SK-N-SH treated with all-trans-retinoic acid at 6 μM for 48 hours (cell line): ENCODE measurements around the gene PSAPL1.

Source experiments
- ATAC-seq: fragments of 200-7000 bp; cut with Tn5 transposase; 3 replicates; pipeline ENCODE4 v1.9.1; 2020; ENCODE audit warnings: mild to moderate bottlenecking, moderate library complexity
- ARNTL ChIP-seq: fragments of 450-650 bp; formaldehyde crosslinking; IDR thresholded peaks from 2 replicates; pipeline ENCODE4 v1.5.0; 2020; ENCODE audit warnings: low read depth, mild to moderate bottlenecking, moderate library complexity, borderline replicate concordance
- BACH2 ChIP-seq: fragments of 250-450 bp; sonication (Bioruptor Pico); IDR thresholded peaks from 2 replicates; pipeline ENCODE4 v1.9.0; 2021; ENCODE audit warnings: mild to moderate bottlenecking, borderline replicate concordance
- CREB5 ChIP-seq: fragments of 250-450 bp; sonication (Bioruptor Pico); IDR thresholded peaks from 2 replicates; pipeline ENCODE4 v1.5.1; 2020; ENCODE audit warnings: low read depth, mild to moderate bottlenecking, moderate library complexity
- CSDC2 ChIP-seq: fragments of 250-450 bp; sonication (Bioruptor Pico); IDR thresholded peaks from 2 replicates; pipeline ENCODE4 v1.5.0; 2020; ENCODE audit warnings: mild to moderate bottlenecking, moderate library complexity
- CSRNP3 ChIP-seq: fragments of 250-450 bp; sonication (Bioruptor Pico); IDR thresholded peaks from 2 replicates; pipeline ENCODE4 v1.5.1; 2021; ENCODE audit warnings: mild to moderate bottlenecking, moderate library complexity
- ESRRG ChIP-seq: fragments of 250-450 bp; sonication (Bioruptor Pico); IDR thresholded peaks from 2 replicates; pipeline ENCODE4 v1.6.1; 2021; ENCODE audit warnings: mild to moderate bottlenecking
- GLIS3 ChIP-seq: fragments of 250-450 bp; sonication (Bioruptor Pico); IDR thresholded peaks from 2 replicates; pipeline ENCODE4 v1.5.0; 2020; ENCODE audit warnings: mild to moderate bottlenecking, moderate library complexity
- ISL1 ChIP-seq: fragments of 250-450 bp; sonication (Bioruptor Pico); IDR thresholded peaks from 2 replicates; pipeline ENCODE4 v2.1.2; 2022; ENCODE audit warnings: mild to moderate bottlenecking, moderate library complexity
- OSR1 ChIP-seq: fragments of 250-450 bp; sonication (Bioruptor Pico); IDR thresholded peaks from 2 replicates; pipeline ENCODE4 v1.8.0; 2022; ENCODE audit warnings: moderate library complexity, mild to moderate bottlenecking, inconsistent platforms
- PATZ1 ChIP-seq: fragments of 250-450 bp; sonication (Bioruptor Pico); IDR thresholded peaks from 2 replicates; pipeline ENCODE4 v1.8.0; 2020; ENCODE audit warnings: mild to moderate bottlenecking, moderate library complexity, borderline replicate concordance
- PPARA ChIP-seq: fragments of 250-450 bp; sonication (Bioruptor Pico); IDR thresholded peaks from 2 replicates; pipeline ENCODE4 v1.5.0; 2020; ENCODE audit warnings: mild to moderate bottlenecking, borderline replicate concordance
- RARB ChIP-seq: fragments of 250-450 bp; sonication (Bioruptor Pico); IDR thresholded peaks from 2 replicates; pipeline ENCODE4 v1.8.0; 2021; ENCODE audit warnings: mild to moderate bottlenecking, moderate library complexity
- SNAI2 ChIP-seq: fragments of 250-450 bp; sonication (Bioruptor Pico); IDR thresholded peaks from 2 replicates; pipeline ENCODE4 v1.5.0; 2020; ENCODE audit warnings: mild to moderate bottlenecking, moderate library complexity
- TCF4 ChIP-seq: fragments of 250-450 bp; sonication (Bioruptor Pico); IDR thresholded peaks from 2 replicates; pipeline ENCODE4 v1.8.0; 2021; ENCODE audit warnings: mild to moderate bottlenecking, moderate library complexity, borderline replicate concordance
- TOX ChIP-seq: fragments of 250-450 bp; sonication (Bioruptor Pico); IDR thresholded peaks from 2 replicates; pipeline ENCODE4 v1.8.0; 2021; ENCODE audit warnings: mild to moderate bottlenecking, moderate library complexity, borderline replicate concordance
- TSHZ2 ChIP-seq: fragments of 250-450 bp; sonication (Bioruptor Pico); IDR thresholded peaks from 2 replicates; pipeline ENCODE4 v1.5.0; 2020; ENCODE audit warnings: mild to moderate bottlenecking, moderate library complexity
- ZC3H10 ChIP-seq: fragments of 250-450 bp; sonication (Bioruptor Pico); IDR thresholded peaks from 2 replicates; pipeline ENCODE4 v1.5.1; 2021; ENCODE audit warnings: mild to moderate bottlenecking, moderate library complexity
- ZFP3 ChIP-seq: fragments of 250-450 bp; sonication (Bioruptor Pico); IDR thresholded peaks from 2 replicates; pipeline ENCODE4 v1.5.0; 2020; ENCODE audit warnings: mild to moderate bottlenecking, moderate library complexity
- ZFP30 ChIP-seq: fragments of 450-650 bp; formaldehyde crosslinking; IDR thresholded peaks from 2 replicates; pipeline ENCODE4 v1.5.0; 2022; ENCODE audit warnings: mild to moderate bottlenecking, moderate library complexity
- ZNF565 ChIP-seq: fragments of 450-650 bp; formaldehyde crosslinking; conservative IDR thresholded peaks from 2 replicates; pipeline ENCODE4 v1.5.0; 2020; ENCODE audit warnings: low read depth, mild to moderate bottlenecking, moderate library complexity
- ZNF8 ChIP-seq: fragments of 450-650 bp; formaldehyde crosslinking; IDR thresholded peaks from 2 replicates; pipeline ENCODE4 v1.5.0; 2020; ENCODE audit warnings: mild to moderate bottlenecking, moderate library complexity

The PSAPL1 gene

GRCh38 chr4:7459471-7459870, 24.7 kb upstream of the PSAPL1 start:
- TF ChIP-seq ZNF565 (CRISPR knock-in tag) (no peak), CSDC2 (CRISPR knock-in tag) (no peak), ESRRG (CRISPR knock-in tag) (no peak), ARNTL (CRISPR knock-in tag) (no peak), ZFP30 (CRISPR knock-in tag) (no peak), TSHZ2 (CRISPR knock-in tag) (no peak), GLIS3 (CRISPR knock-in tag) (no peak), RARB (no peak), TCF4 (CRISPR knock-in tag) (no peak), CREB5 (CRISPR knock-in tag) (no peak), OSR1 (CRISPR knock-in tag) (no peak), TOX (no peak), ZC3H10 (CRISPR knock-in tag) (no peak), ZFP3 (CRISPR knock-in tag) (no peak), ZNF8 (CRISPR knock-in tag) (no peak), PATZ1 (CRISPR knock-in tag) (no peak), PPARA (CRISPR knock-in tag) (no peak), ISL1 (no peak)
- TF ChIP-seq, all 23 proteins: peak for 0
- ATAC-seq: no peak

- ATAC-seq: no peak
- TF ChIP-seq OSR1 (CRISPR knock-in tag) (no peak), SNAI2 (CRISPR knock-in tag) (no peak), RARB (no peak), PPARA (CRISPR knock-in tag) (no peak), ZC3H10 (CRISPR knock-in tag) (no peak), GLIS3 (CRISPR knock-in tag) (no peak)
- TF ChIP-seq, all 23 proteins: peak for 0
Observed at GRCh38 chr4:7458477-7458876, 23.7 kb upstream of the PSAPL1 start.

- TF ChIP-seq OSR1 (CRISPR knock-in tag) (no peak), PPARA (CRISPR knock-in tag) (no peak), BACH2 (CRISPR knock-in tag) (no peak), TOX (no peak), ZNF565 (CRISPR knock-in tag) (no peak), CSRNP3 (CRISPR knock-in tag) (no peak), CSDC2 (CRISPR knock-in tag) (no peak), ZFP30 (CRISPR knock-in tag) (no peak), ISL1 (no peak)
- ATAC-seq: no peak; the same call in 2 of the 3 replicates
Observed at GRCh38 chr4:7458066-7458425, 23.3 kb upstream of the PSAPL1 start.
